ENCODE results near the gene CD209.

Gene CD209

DNA sequence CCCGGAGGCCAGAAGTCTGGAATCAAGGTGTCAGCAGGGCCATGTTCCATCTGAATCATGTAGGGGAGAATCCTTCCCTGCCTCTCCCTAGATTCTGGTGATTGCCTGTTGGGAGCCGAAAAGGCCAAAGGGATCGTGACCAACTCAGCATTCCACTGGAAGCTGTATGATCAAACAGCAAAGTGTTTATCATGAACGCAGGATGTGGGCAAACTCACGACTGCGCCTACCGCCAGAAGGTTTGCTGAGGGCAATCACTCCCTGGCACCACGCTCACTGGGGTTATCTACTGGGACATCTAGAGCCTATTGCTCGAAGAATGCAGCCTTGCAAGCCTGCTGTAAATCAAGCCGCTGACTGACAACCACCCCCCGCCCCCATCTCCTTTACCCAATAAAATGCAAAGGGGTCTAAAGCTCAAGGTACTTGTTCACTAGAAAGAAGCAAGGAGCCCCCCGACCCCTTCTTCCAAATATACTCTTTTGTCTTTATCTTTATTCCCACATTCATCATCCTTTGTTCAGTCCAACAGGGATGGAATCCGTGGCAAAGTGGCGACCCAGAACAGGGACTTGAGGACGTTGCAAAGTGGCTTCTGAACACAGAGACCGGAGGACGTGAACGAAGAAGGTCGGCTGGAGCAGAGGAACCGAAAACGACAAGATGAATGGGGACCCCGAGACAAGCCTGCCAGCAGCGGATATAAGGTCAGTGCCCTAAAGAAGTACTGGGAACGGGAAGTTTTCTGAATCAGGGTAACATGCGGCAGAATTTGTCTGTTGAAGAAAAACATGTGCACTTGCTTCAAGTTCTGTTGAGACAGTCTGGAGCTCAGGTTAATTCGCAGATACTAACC, 32.5 kb upstream of the CD209 start:
- Histone ChIP-seq H3K79me2 (no peaks in the 10 kb centered on the region), H3K4me2 (ENCODE audit: low read length) (no peak overlapping the region), H3K27ac (no peak overlapping the region), H3K9me3 (ENCODE audit: control insufficient read depth, low read length) (no peaks in the 10 kb centered on the region), H3K27me3 (ENCODE audit: control insufficient read depth, insufficient read depth, low read length) (no peaks in the 10 kb centered on the region), H2AFZ (no peak overlapping the region), H3K36me3 (ENCODE audit: control insufficient read depth, insufficient read depth, low read length) (no peaks in the 10 kb centered on the region), H3K4me1 (no peaks in the 10 kb centered on the region), H3K9ac (no peak overlapping the region), H3K4me3 (ENCODE audit: low read depth, low read length) (no peak overlapping the region)
- TF ChIP-seq, protein P1, sequence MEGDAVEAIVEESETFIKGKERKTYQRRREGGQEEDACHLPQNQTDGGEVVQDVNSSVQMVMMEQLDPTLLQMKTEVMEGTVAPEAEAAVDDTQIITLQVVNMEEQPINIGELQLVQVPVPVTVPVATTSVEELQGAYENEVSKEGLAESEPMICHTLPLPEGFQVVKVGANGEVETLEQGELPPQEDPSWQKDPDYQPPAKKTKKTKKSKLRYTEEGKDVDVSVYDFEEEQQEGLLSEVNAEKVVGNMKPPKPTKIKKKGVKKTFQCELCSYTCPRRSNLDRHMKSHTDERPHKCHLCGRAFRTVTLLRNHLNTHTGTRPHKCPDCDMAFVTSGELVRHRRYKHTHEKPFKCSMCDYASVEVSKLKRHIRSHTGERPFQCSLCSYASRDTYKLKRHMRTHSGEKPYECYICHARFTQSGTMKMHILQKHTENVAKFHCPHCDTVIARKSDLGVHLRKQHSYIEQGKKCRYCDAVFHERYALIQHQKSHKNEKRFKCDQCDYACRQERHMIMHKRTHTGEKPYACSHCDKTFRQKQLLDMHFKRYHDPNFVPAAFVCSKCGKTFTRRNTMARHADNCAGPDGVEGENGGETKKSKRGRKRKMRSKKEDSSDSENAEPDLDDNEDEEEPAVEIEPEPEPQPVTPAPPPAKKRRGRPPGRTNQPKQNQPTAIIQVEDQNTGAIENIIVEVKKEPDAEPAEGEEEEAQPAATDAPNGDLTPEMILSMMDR (IDR thresholded peaks at IDR 0.05): no peak

DNA sequence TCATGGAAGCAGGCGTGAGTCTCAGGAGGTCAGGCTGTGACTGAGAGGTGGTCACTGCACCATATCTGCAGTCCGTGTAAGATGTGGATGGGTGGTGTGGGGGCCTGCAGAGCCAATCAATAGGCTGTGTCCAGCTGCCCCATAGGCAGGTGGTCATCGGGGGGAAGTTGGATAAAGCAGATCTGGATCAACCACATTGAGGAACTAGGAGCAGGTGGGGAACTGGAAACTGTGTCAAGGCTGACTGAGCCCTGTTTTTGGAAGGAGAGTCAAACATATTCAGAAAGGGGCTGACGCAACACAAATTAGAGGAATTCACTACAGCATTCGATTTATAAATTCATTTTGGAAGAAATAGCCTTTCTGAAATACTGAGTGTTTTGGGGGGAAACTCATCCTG, 30.7 kb upstream of the CD209 start:
- Histone ChIP-seq H3K9ac (no peak overlapping the region), H3K27ac (no peak overlapping the region), H3K79me2 (no peaks in the 10 kb centered on the region), H3K4me3 (ENCODE audit: low read depth, low read length) (no peak overlapping the region), H3K27me3 (ENCODE audit: control insufficient read depth, insufficient read depth, low read length) (no peaks in the 10 kb centered on the region), H3K36me3 (ENCODE audit: control insufficient read depth, insufficient read depth, low read length) (no peaks in the 10 kb centered on the region), H2AFZ (no peak overlapping the region), H3K4me2 (ENCODE audit: low read length) (no peak overlapping the region), H3K9me3 (ENCODE audit: control insufficient read depth, low read length) (no peaks in the 10 kb centered on the region), H3K4me1 (no peaks in the 10 kb centered on the region)
- TF ChIP-seq, protein P1 (IDR thresholded peaks at IDR 0.05): no peak

DNA sequence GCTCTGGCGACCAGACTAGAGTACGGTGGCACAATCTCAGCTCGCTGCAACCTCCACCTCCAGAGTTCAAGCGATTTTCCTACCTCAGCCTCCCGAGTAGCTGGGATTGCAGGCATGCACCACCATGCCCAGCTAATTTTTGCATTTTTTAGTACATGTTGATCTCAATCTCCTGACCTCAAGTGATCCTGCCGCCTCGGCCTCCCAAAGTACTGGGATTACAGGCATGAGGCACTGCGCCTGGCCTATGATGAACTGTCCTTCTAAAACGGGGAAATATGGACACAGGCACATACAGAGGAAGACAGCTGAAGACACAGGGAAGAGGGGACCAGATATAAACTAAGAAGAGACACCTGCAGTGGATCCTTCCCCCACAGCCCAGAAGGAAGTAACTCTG, 28.4 kb upstream of the CD209 start:
- no peaks in the 10 kb centered on the region for H3K79me2 ChIP-seq
- H3K4me3 ChIP-seq (ENCODE audit: low read depth, low read length): no peak overlapping the region
- no peaks in the 10 kb centered on the region for H3K9me3 ChIP-seq (ENCODE audit: control insufficient read depth, low read length)
- no peak overlapping the region for H3K9ac ChIP-seq
- H3K4me1 ChIP-seq: no peaks in the 10 kb centered on the region
- no peaks in the 10 kb centered on the region for H3K36me3 ChIP-seq (ENCODE audit: control insufficient read depth, insufficient read depth, low read length)
- no peak overlapping the region for H3K27ac ChIP-seq
- H3K27me3 ChIP-seq (ENCODE audit: control insufficient read depth, insufficient read depth, low read length): no peaks in the 10 kb centered on the region
- TF ChIP-seq, protein P1 (IDR thresholded peaks at IDR 0.05): no peak
- no peak overlapping the region for H2AFZ ChIP-seq
- no peak overlapping the region for H3K4me2 ChIP-seq (ENCODE audit: low read length)

DNA sequence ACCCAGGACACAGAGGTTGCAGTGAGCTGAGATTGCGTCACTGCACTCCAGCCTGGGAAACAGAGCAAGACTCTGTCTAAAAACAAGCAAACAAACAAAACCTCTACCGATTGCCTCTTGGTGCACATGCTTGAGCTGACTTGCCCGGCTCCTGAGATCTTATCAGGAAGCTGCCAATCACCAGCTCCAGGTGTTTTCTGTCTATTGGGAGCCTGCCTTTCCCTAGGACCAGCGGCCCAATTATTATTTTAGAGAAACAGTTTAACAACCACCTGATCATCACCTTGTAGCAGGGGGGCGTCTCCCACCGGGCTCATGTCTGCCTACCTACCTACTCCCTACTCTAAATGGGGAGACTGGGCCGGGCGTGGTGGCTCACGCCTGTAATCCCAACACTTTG, 26.5 kb upstream of the CD209 start:
- H3K79me2 ChIP-seq: no peaks in the 10 kb centered on the region
- no peak overlapping the region for H3K4me2 ChIP-seq (ENCODE audit: low read length)
- H3K9me3 ChIP-seq (ENCODE audit: control insufficient read depth, low read length): no peaks in the 10 kb centered on the region
- no peaks in the 10 kb centered on the region for H3K27me3 ChIP-seq (ENCODE audit: control insufficient read depth, insufficient read depth, low read length)
- TF ChIP-seq, protein P1 (IDR thresholded peaks at IDR 0.05): no peak
- H3K9ac ChIP-seq: no peak overlapping the region
- H3K27ac ChIP-seq: no peak overlapping the region
- no peak overlapping the region for H3K4me3 ChIP-seq (ENCODE audit: low read depth, low read length)
- no peaks in the 10 kb centered on the region for H3K36me3 ChIP-seq (ENCODE audit: control insufficient read depth, insufficient read depth, low read length)
- H2AFZ ChIP-seq: no peak overlapping the region
- no peaks in the 10 kb centered on the region for H3K4me1 ChIP-seq
